8988T (cell line): ENCODE results near the gene USP5.
"Not testable (repeated sequence)": the region's sequence is repeated elsewhere in the genome, so short reads cannot be mapped to it uniquely, and the experiment has no call there.

Experiments
- DNase-seq: peaks from one replicate; pipeline ENCODE4 v3.0.0; 2011

Gene USP5

GRCh38 chr12:6843118-6843902 is 8.6 kb upstream of the USP5 start:
- no peak for DNase-seq

GRCh38 chr12:6845395-6845794 is 6.6 kb upstream of the USP5 start:
- no peak for DNase-seq

- no peak for DNase-seq
Measured at GRCh38 chr12:6846316-6846869, 5.6 kb upstream of the USP5 start.

- DNase-seq: no peak
Measured at GRCh38 chr12:6847676-6848075, 4.3 kb upstream of the USP5 start.

GRCh38 chr12:6849427-6849826 is 2.5 kb upstream of the USP5 start:
- no peak for DNase-seq

GRCh38 chr12:6849976-6850560 is 1.9 kb upstream of the USP5 start:
- DNase-seq: no peak

- DNase-seq: no peak
Measured at GRCh38 chr12:6850796-6851152, 1.2 kb upstream of the USP5 start.

- DNase-seq: peak; percentile 95
Measured at GRCh38 chr12:6851153-6851920, 613 bp upstream of the USP5 start, which contains the start of gene CDCA3. CDCA3 (minus strand) TSS chr12:6851286; CDS start chr12:6850952, 334 bp downstream.

- DNase-seq: no peak
Measured at GRCh38 chr12:6852651-6853354, 853 bp downstream of the USP5 start.

GRCh38 chr12:6853626-6854025 is 1.7 kb downstream of the USP5 start:
- no peak for DNase-seq

- DNase-seq: no peak
Measured at GRCh38 chr12:6854036-6854435, 2.1 kb downstream of the USP5 start.

- no peak for DNase-seq
Measured at GRCh38 chr12:6855322-6855721, 3.4 kb downstream of the USP5 start.

- no peak for DNase-seq
Measured at GRCh38 chr12:6858799-6859198, 6.8 kb downstream of the USP5 start.

- no peak for DNase-seq
Measured at GRCh38 chr12:6860116-6860515, 8.2 kb downstream of the USP5 start.

- no peak for DNase-seq
Measured at GRCh38 chr12:6860942-6861341, 9.0 kb downstream of the USP5 start.

- no peak for DNase-seq
Measured at GRCh38 chr12:6861391-6861790, 9.4 kb downstream of the USP5 start.

GRCh38 chr12:6863033-6863432 is 11.1 kb downstream of the USP5 start:
- no peak for DNase-seq

- DNase-seq: no peak
Measured at GRCh38 chr12:6863586-6864321, 11.8 kb downstream of the USP5 start.

GRCh38 chr12:6865307-6865706 is 13.4 kb downstream of the USP5 start:
- not testable (repeated sequence) for DNase-seq

GRCh38 chr12:6866163-6866919 is 14.4 kb downstream of the USP5 start:
- DNase-seq: no peak

- no peak for DNase-seq
Measured at GRCh38 chr12:6866920-6867412, 15.0 kb downstream of the USP5 start.
